ENCODE data around the gene HEMGN. TPM values are rescaled to one million over a fixed set of nuclear protein-coding genes. Genes with fewer than 3 reads are reported as not detected.
"Not testable (repeated sequence)": the region's sequence is repeated elsewhere in the genome, so short reads cannot be mapped to it uniquely, and the experiment has no call there.

HEMGN gene
- total and polyA plus RNA-seq, 2 of the 4 experiments (the other 2 are of a cell fraction) = not detected

- Histone ChIP-seq H3K56ac (ENCODE audit: extremely low read depth, insufficient read depth, low read length) (no peak overlapping the region), H2BK5ac (ENCODE audit: low read depth, low read length, poor library complexity, severe bottlenecking) (no peak overlapping the region), H3K36me3 (ENCODE audit: control insufficient read depth, insufficient read depth, low read length) (no peaks in the 10 kb centered on the region), H3K4me2 (ENCODE audit: low read depth, low read length) (no peak overlapping the region), H3K4ac (ENCODE audit: low read depth, low read length) (no peak overlapping the region), H4K20me1 (ENCODE audit: insufficient read depth, low read length) (no peaks in the 10 kb centered on the region), H3K23ac (ENCODE audit: low read depth, low read length) (no peak overlapping the region), H2AK9ac (replicated peaks; ENCODE audit: low read depth, low read length, poor library complexity) (no peak overlapping the region), H3K4me3 (ENCODE audit: insufficient read depth, low read depth, low read length) (no peak overlapping the region), H4K5ac (ENCODE audit: low read depth, low read length) (no peak overlapping the region), H4K8ac (ENCODE audit: low read depth in 2 of 2, low read length in 2 of 2) (no peak overlapping the region), H2BK15ac (ENCODE audit: low read depth, low read length) (no peak overlapping the region), H2BK120ac (ENCODE audit: low read depth, low read length) (no peak overlapping the region), H4K91ac (ENCODE audit: insufficient read depth, low read depth, low read length) (no peak overlapping the region), H3K27ac (ENCODE audit: insufficient read depth, low read length) (no peak overlapping the region), H2AFZ (replicated peaks; ENCODE audit: low read length, poor library complexity) (no peak overlapping the region), H3K27me3 (ENCODE audit: control insufficient read depth, insufficient read depth, low read length) (peaks cover 26% of the 10 kb centered on the region), H3K18ac (ENCODE audit: low read depth, low read length) (no peak overlapping the region), H3K9ac (ENCODE audit: low read depth, low read length) (no peak overlapping the region), H2AK5ac (ENCODE audit: low read depth, low read length) (no peak overlapping the region), H3K9me3 (ENCODE audit: control insufficient read depth, insufficient read depth, low read length) (peaks cover 5% of the 10 kb centered on the region), H3K9me1 (ENCODE audit: insufficient read depth, low read length) (no peaks in the 10 kb centered on the region), H3K79me1 (ENCODE audit: low read depth in 1 of 2, low read length in 2 of 2) (no peaks in the 10 kb centered on the region), H3K4me1 (ENCODE audit: control insufficient read depth, insufficient read depth, low read length) (peaks cover 6% of the 10 kb centered on the region), H3K14ac (replicated peaks; ENCODE audit: low read depth, low read length) (no peak overlapping the region), H2BK20ac (ENCODE audit: low read depth, low read length) (no peak overlapping the region)
- intact Hi-C loops (cut with micrococcal nuclease) = no loop called here
- POLR2A ChIA-PET (ENCODE audit: unreplicated experiment) = no interaction called here
- in situ Hi-C loops (cut with MboI; ENCODE audit: low sequenced_read_pairs) = no loop called here
- dilution Hi-C loops (cut with HindIII; ENCODE audit: low sequenced_read_pairs, unreplicated experiment) = no loop called here
- TF ChIP-seq CTCF (conservative IDR thresholded peaks at IDR 0.05; ENCODE audit: low read depth, low read length) (peak; percentile 27; the same call in 1 of the 2 replicates), MAZ (IDR thresholded peaks at IDR 0.05; ENCODE audit: borderline replicate concordance, low read depth, low read length) (no peak)
- no peak for ATAC-seq (ENCODE audit: low read depth)
- BruUV-seq (replicated peaks) = no TSS peak
- CTCF ChIA-PET = interaction anchor here (0.6 kb wide), 1 partner anchor 47 kb away, joined by 4 read pairs; no protein-coding TSS in a partner anchor
- DNase-seq = no peak
Measured at GRCh38 chr9:97954550-97954989, 16.6 kb upstream of the HEMGN start.

GRCh38 chr9:97950873-97951272, 12.9 kb upstream of the HEMGN start:
- H3K56ac ChIP-seq (ENCODE audit: extremely low read depth, insufficient read depth, low read length); H2BK5ac ChIP-seq (ENCODE audit: low read depth, low read length, poor library complexity, severe bottlenecking); H3K18ac ChIP-seq (ENCODE audit: low read depth, low read length); H3K4me2 ChIP-seq (ENCODE audit: low read depth, low read length); H2AK5ac ChIP-seq (ENCODE audit: low read depth, low read length); H2AFZ ChIP-seq (replicated peaks; ENCODE audit: low read length, poor library complexity); intact Hi-C loops (cut with micrococcal nuclease); H2AK9ac ChIP-seq (replicated peaks; ENCODE audit: low read depth, low read length, poor library complexity); H3K23ac ChIP-seq (ENCODE audit: low read depth, low read length); H3K9ac ChIP-seq (ENCODE audit: low read depth, low read length); H4K20me1 ChIP-seq (ENCODE audit: insufficient read depth, low read length); H4K5ac ChIP-seq (ENCODE audit: low read depth, low read length); dilution Hi-C loops (cut with HindIII; ENCODE audit: low sequenced_read_pairs, unreplicated experiment); BruUV-seq (replicated peaks); H2BK15ac ChIP-seq (ENCODE audit: low read depth, low read length); H3K4me3 ChIP-seq (ENCODE audit: insufficient read depth, low read depth, low read length); H3K27ac ChIP-seq (ENCODE audit: insufficient read depth, low read length); H4K91ac ChIP-seq (ENCODE audit: insufficient read depth, low read depth, low read length); H2BK120ac ChIP-seq (ENCODE audit: low read depth, low read length); H2BK20ac ChIP-seq (ENCODE audit: low read depth, low read length); POLR2A ChIA-PET (ENCODE audit: unreplicated experiment); ATAC-seq (ENCODE audit: low read depth); H3K79me1 ChIP-seq (ENCODE audit: low read depth in 1 of 2, low read length in 2 of 2); DNase-seq; H3K9me1 ChIP-seq (ENCODE audit: insufficient read depth, low read length); H3K4ac ChIP-seq (ENCODE audit: low read depth, low read length); H3K9me3 ChIP-seq (ENCODE audit: control insufficient read depth, insufficient read depth, low read length); H3K4me1 ChIP-seq (ENCODE audit: control insufficient read depth, insufficient read depth, low read length); H3K36me3 ChIP-seq (ENCODE audit: control insufficient read depth, insufficient read depth, low read length); H4K8ac ChIP-seq (ENCODE audit: low read depth in 2 of 2, low read length in 2 of 2); H3K14ac ChIP-seq (replicated peaks; ENCODE audit: low read depth, low read length); in situ Hi-C loops (cut with MboI; ENCODE audit: low sequenced_read_pairs); CTCF ChIA-PET: not testable (repeated sequence)
- H3K27me3 ChIP-seq (ENCODE audit: control insufficient read depth, insufficient read depth, low read length) = peaks cover 23% of the 10 kb centered on the region
- no CpG with 5 or more reads among the region's 5 CpGs for WGBS, 2 experiments (ENCODE audit: extremely low coverage in 2 of 2, insufficient read length in 1 of 2)
